H1 (cell line): ENCODE data around the gene DPEP1. TPM values are rescaled to one million over a fixed set of nuclear protein-coding genes. Genes with fewer than 3 reads are reported as not detected.

Experiments used
- CTCF ChIA-PET: fragments of 300-600 bp; sonication (Branson Sonifier 250); formaldehyde crosslinking; loops from one replicate; lab custom pipeline; 2021; ENCODE audit not compliant: partially characterized antibody; lab: Charles Lee
- POLR2A ChIA-PET: fragments of 300-600 bp; sonication (Branson Sonifier 250); formaldehyde crosslinking; loops from one replicate; lab custom pipeline; 2021; ENCODE audit warnings: inconsistent platforms; ENCODE audit not compliant: partially characterized antibody; lab: Charles Lee
- DNase-seq, 2 experiments: peaks; one replicate each; pipeline versions ENCODE4 v3.0.0 to v3.0.0-alpha.2; 2010 to 2022; ENCODE audit warnings: low spot score in 2 of 2, low read depth in 1 of 2, mixed read lengths in 1 of 2
- FAIRE-seq: peaks from 2 replicates; lab custom pipeline; 2011; peaks lifted over from hg19 to GRCh38; lab: Jason Lieb, UNC
- H2AFZ ChIP-seq: 2 replicates; pipeline ENCODE4 v1.8.1; 2012; ENCODE audit warnings: low read length, inconsistent platforms
- H2AK5ac ChIP-seq: 2 replicates; pipeline ENCODE4 v1.6.1; 2013; ENCODE audit warnings: low read depth, low read length
- H2BK120ac ChIP-seq: replicated peaks from 2 replicates; pipeline ENCODE3; 2013; ENCODE audit warnings: low read depth, low read length, inconsistent platforms
- H2BK12ac ChIP-seq: 2 replicates; pipeline ENCODE4 v1.6.1; 2013; ENCODE audit warnings: low read depth, low read length
- H2BK15ac ChIP-seq: 2 replicates; pipeline ENCODE4 v1.6.1; 2013; ENCODE audit warnings: low read length
- H2BK20ac ChIP-seq: 2 replicates; pipeline ENCODE4 v1.6.1; 2013; ENCODE audit warnings: low read length
- H2BK5ac ChIP-seq: 2 replicates; pipeline ENCODE4 v1.6.1; 2013; ENCODE audit warnings: low read depth, low read length
- H3K14ac ChIP-seq: 2 replicates; pipeline ENCODE4 v1.6.1; 2013; ENCODE audit warnings: inconsistent platforms; ENCODE audit not compliant: insufficient read length
- H3K18ac ChIP-seq: 2 replicates; pipeline ENCODE4 v1.6.1; 2013; ENCODE audit warnings: low read length; ENCODE audit errors: extremely low read depth
- H3K23ac ChIP-seq: 2 replicates; pipeline ENCODE4 v1.6.1; 2013; ENCODE audit warnings: inconsistent platforms; ENCODE audit not compliant: insufficient read length
- H3K23me2 ChIP-seq: 2 replicates; pipeline ENCODE4 v1.6.1; 2013; ENCODE audit warnings: low read depth, low read length
- H3K27ac ChIP-seq: 2 replicates; pipeline ENCODE4 v1.6.1; 2011; ENCODE audit warnings: low read depth, low read length, inconsistent platforms
- H3K27me3 ChIP-seq, 4 experiments: replicated peaks in 1 of 4; 1 replicate in 1 of 4; 2 replicates in 3 of 4; pipeline versions ENCODE4 v1.6.1 to v1.8.1; 2011 to 2013; ENCODE audit warnings: low read length in 3 of 4, mild to moderate bottlenecking in 3 of 4, inconsistent platforms in 2 of 4, mixed read lengths in 2 of 4, moderate library complexity in 1 of 4; ENCODE audit not compliant: control insufficient read depth in 3 of 4, insufficient read depth in 3 of 4; ENCODE audit errors: extremely low read depth in 1 of 4
- H3K36me3 ChIP-seq, 4 experiments: 2 replicates each; pipeline versions ENCODE4 v1.6.1 to v1.8.1; 2011 to 2013; ENCODE audit warnings: mild to moderate bottlenecking in 4 of 4, low read length in 3 of 4, moderate library complexity in 2 of 4, control low read depth in 1 of 4, inconsistent platforms in 1 of 4; ENCODE audit not compliant: insufficient read depth in 4 of 4, control insufficient read depth in 2 of 4
- H3K4ac ChIP-seq: replicated peaks from 2 replicates; pipeline ENCODE3; 2013; ENCODE audit warnings: low read length, low read depth, mixed read lengths, inconsistent platforms; ENCODE audit not compliant: insufficient read length
- H3K4me1 ChIP-seq, 4 experiments: replicated peaks in 1 of 4; 1 replicate in 1 of 4; 2 replicates in 3 of 4; pipeline versions ENCODE4 v1.6.1 to v1.8.1; 2011 to 2013; ENCODE audit warnings: low read length in 3 of 4, inconsistent platforms in 2 of 4, mixed read lengths in 1 of 4; ENCODE audit not compliant: insufficient read depth in 4 of 4, control insufficient read depth in 3 of 4
- H3K4me2 ChIP-seq, 2 experiments: 2 replicates each; pipeline versions ENCODE4 v1.6.1 to v1.8.1; 2011 to 2013; ENCODE audit warnings: low read depth in 2 of 2, low read length in 2 of 2, control low read depth in 1 of 2, inconsistent platforms in 1 of 2, mild to moderate bottlenecking in 1 of 2; ENCODE audit not compliant: insufficient read depth in 1 of 2
- H3K4me3 ChIP-seq, 4 experiments: fragments of 200-600, 300-600 bp in 1 of 4; sonication (generic), shearing (Covaris generic), sonication (Bioruptor Twin) in 1 of 4; 2 replicates each; pipeline versions ENCODE4 v1.5.1 to v1.8.1; 2011 to 2016; ENCODE audit warnings: low read length in 4 of 4, low read depth in 3 of 4, control low read depth in 2 of 4, inconsistent platforms in 2 of 4, mild to moderate bottlenecking in 2 of 4, mixed read lengths in 1 of 4, moderate library complexity in 1 of 4; ENCODE audit not compliant: insufficient read depth in 2 of 4; ENCODE audit errors: extremely low read depth in 1 of 4
- H3K56ac ChIP-seq: replicated peaks from 2 replicates; pipeline ENCODE3; 2013; ENCODE audit warnings: low read depth, mild to moderate bottlenecking, mixed read lengths, low read length, inconsistent platforms; ENCODE audit not compliant: insufficient read length
- H3K79me1 ChIP-seq: 2 replicates; pipeline ENCODE4 v1.6.1; 2013; ENCODE audit warnings: low read depth, low read length, control low read depth
- H3K79me2 ChIP-seq, 2 experiments: 2 replicates each; pipeline versions ENCODE4 v1.6.1 to v1.8.1; 2012 to 2013; ENCODE audit warnings: low read length in 2 of 2, mild to moderate bottlenecking in 2 of 2, inconsistent platforms in 1 of 2; ENCODE audit not compliant: insufficient read depth in 2 of 2, control insufficient read depth in 1 of 2
- H3K9ac ChIP-seq, 4 experiments: replicated peaks in 1 of 4; 1 replicate in 1 of 4; 2 replicates in 3 of 4; pipeline versions ENCODE4 v1.6.1 to v1.8.1; 2011 to 2013; ENCODE audit warnings: low read depth in 3 of 4, low read length in 3 of 4, control low read depth in 2 of 4, mild to moderate bottlenecking in 2 of 4, moderate library complexity in 2 of 4, inconsistent platforms in 1 of 4; ENCODE audit errors: extremely low read depth in 1 of 4
- H3K9me3 ChIP-seq, 2 experiments: 2 replicates each; pipeline versions ENCODE4 v1.6.1 to v1.8.1; 2012 to 2013; ENCODE audit warnings: mild to moderate bottlenecking in 2 of 2, moderate library complexity in 2 of 2, control low read depth in 1 of 2, inconsistent platforms in 1 of 2, low read depth in 1 of 2, low read length in 1 of 2, mixed read lengths in 1 of 2; ENCODE audit not compliant: insufficient read depth in 2 of 2
- H4K20me1 ChIP-seq, 2 experiments: replicated peaks in 1 of 2; 2 replicates each; pipeline versions ENCODE3 to v1.8.1; 2011 to 2013; ENCODE audit warnings: inconsistent platforms in 2 of 2, low read length in 2 of 2, mild to moderate bottlenecking in 1 of 2; ENCODE audit not compliant: insufficient read depth in 2 of 2, control insufficient read depth in 1 of 2
- H4K5ac ChIP-seq: 2 replicates; pipeline ENCODE4 v1.6.1; 2013; ENCODE audit warnings: low read length, low read depth, mixed read lengths, inconsistent platforms; ENCODE audit not compliant: insufficient read length
- H4K8ac ChIP-seq: 2 replicates; pipeline ENCODE4 v1.8.0; 2013; ENCODE audit warnings: mild to moderate bottlenecking, moderate library complexity, low read length, inconsistent platforms; ENCODE audit not compliant: insufficient read depth; ENCODE audit errors: extremely low read depth
- H4K91ac ChIP-seq: replicated peaks from 2 replicates; pipeline ENCODE3; 2013; ENCODE audit warnings: low read length, mixed read lengths, inconsistent platforms; ENCODE audit not compliant: insufficient read length
- CBX5 ChIP-seq: fragments of 300-800, 300-1000 bp; sonication (generic); IDR thresholded peaks from 2 replicates; pipeline ENCODE4 v1.7.1; 2016; ENCODE audit warnings: antibody characterized with exemption, low read length, low read depth
- CTCF ChIP-seq, 3 experiments: IDR thresholded peaks; 1 replicate in 2 of 3; 2 replicates in 1 of 3; pipeline versions ENCODE4 v1.5.1 to v1.6.1; 2011; ENCODE audit warnings: low read length in 3 of 3, mild to moderate bottlenecking in 3 of 3, inconsistent platforms in 2 of 3, low read depth in 1 of 3, moderate library complexity in 1 of 3; ENCODE audit not compliant: insufficient read depth in 1 of 3; ENCODE audit errors: control extremely low read depth in 1 of 3
- GTF2F1 ChIP-seq: IDR thresholded peaks from 2 replicates; pipeline ENCODE4 v1.6.1; 2012; ENCODE audit warnings: low read depth, low read length, improper control_type of control experiment, borderline replicate concordance
- MAFK ChIP-seq: IDR thresholded peaks from 2 replicates; pipeline ENCODE4 v1.6.1; 2012; ENCODE audit warnings: low read depth, mild to moderate bottlenecking, improper control_type of control experiment, low read length
- RNF2 ChIP-seq: fragments of 200-900, 300-1000 bp; sonication (generic); IDR thresholded peaks from 2 replicates; pipeline ENCODE4 v1.7.1; 2016; ENCODE audit warnings: borderline replicate concordance, low read depth, mild to moderate bottlenecking, antibody characterized with exemption, low read length; ENCODE audit not compliant: poor library complexity, severe bottlenecking; ENCODE audit errors: missing control alignments
- SUZ12 ChIP-seq: fragments of 200-600 bp; sonication (generic); IDR thresholded peaks from 2 replicates; pipeline ENCODE4 v1.6.1; 2012; ENCODE audit warnings: mild to moderate bottlenecking, inconsistent platforms, low read length, moderate library complexity, mixed read lengths
- YY1 ChIP-seq: IDR thresholded peaks from 2 replicates; pipeline ENCODE4 v1.6.1; 2011; ENCODE audit warnings: low read depth, mild to moderate bottlenecking, low read length
- WGBS, 2 experiments: shearing (Covaris generic) in 1 of 2; methylation state at CpG; one replicate each; pipeline versions ENCODE4 v1.1.6 to v1.1.7; 2013 to 2015; ENCODE audit warnings: low lambda C conversion rate in 2 of 2, mixed read lengths in 2 of 2, inconsistent platforms in 1 of 2, low coverage in 1 of 2, missing lambda C conversion rate in 1 of 2; ENCODE audit not compliant: insufficient replicate concordance in 2 of 2, insufficient coverage in 1 of 2, insufficient read length in 1 of 2; ENCODE audit errors: extremely low coverage in 1 of 2, missing lambda C conversion rate in 1 of 2; 5-methylcytosine and 5-hydroxymethylcytosine counted together
- polyA plus RNA-seq, 7 experiments: library from polyadenylated mRNA; depleted of rRNA in 3 of 7; stranded (reverse) in 5 of 7; unstranded in 2 of 7; fragments of >200 nt in 5 of 7; fragments of 200-250 nt in 2 of 7; gene quantifications; 1 replicate in 5 of 7; 2 replicates in 1 of 7; 4 replicates in 1 of 7; pipeline versions ENCODE4 v1.2.1 to v1.2.3, GENCODE V29; 2011 to 2013; ENCODE audit warnings: missing spikeins in 2 of 7, mixed read lengths in 2 of 7
- total RNA-seq: library from RNA; stranded (reverse); fragmentation: NEBNext Ultra II Directional; extraction: Animal tissue kit (Norgen Biotek cat#: 25700); gene quantifications from 2 replicates; pipeline ENCODE4 v1.2.1, GENCODE V29; 2021

The DPEP1 gene
- total and polyA plus RNA-seq, 2 of the 8 experiments (the other 6 are each of a cell fraction or from before 2014, with no cell fraction given), result 2.8 to 3.1 TPM

GRCh38 chr16:89576153-89577054 lies 37.0 kb upstream of the DPEP1 start:
- Histone ChIP-seq H2BK120ac (no peak overlapping the region), H4K91ac (peak overlapping the region; percentile 95), H3K79me1 (no peaks in the 10 kb centered on the region), H3K79me2 (no peaks in the 10 kb centered on the region), H3K9ac (peak overlapping the region in 2 of 4 experiments; percentile 8 to 18; a peak in 2 of 7 replicates), H3K4me3 (peak overlapping the region; percentile 50 to 86 (median 62)), H3K4ac (no peak overlapping the region), H2AK5ac (no peak overlapping the region), H3K4me2 (peak overlapping the region; percentile 62 to 82), H3K14ac (no peak overlapping the region), H2BK5ac (no peak overlapping the region), H3K23me2 (peaks cover 6% of the 10 kb centered on the region; the same call in 1 of the 2 replicates), H2AFZ (no peak overlapping the region; the same call in 1 of the 2 replicates), H2BK12ac (0 out of 2 replicates have a peak overlapping the region, but pooled peaks have one; percentile 17), H4K5ac (no peak overlapping the region), H3K23ac (no peak overlapping the region), H3K18ac (peak overlapping the region; percentile 87; the same call in 1 of the 2 replicates), H2BK15ac (no peak overlapping the region), H4K8ac (peak overlapping the region; percentile 94), H2BK20ac (no peak overlapping the region), H3K56ac (peak overlapping the region; percentile 77), H3K27me3 (peaks cover 4 to 34% (median 22%) of the 10 kb centered on the region in 4 experiments; a peak in 6 of 7 replicates), H3K36me3 (peaks cover 0 to 10% (median 2%) of the 10 kb centered on the region in 4 experiments; a peak in 5 of 8 replicates), H3K4me1 (peaks cover 0 to 10% (median 6%) of the 10 kb centered on the region in 4 experiments; a peak in 5 of 7 replicates), H4K20me1 (peaks cover 0 to 10% of the 10 kb centered on the region in 2 experiments), H3K9me3 (peaks cover 0 to 4% of the 10 kb centered on the region in 2 experiments; a peak in 2 of 4 replicates), H3K27ac (no peak overlapping the region)
- FAIRE-seq (no peak), DNase-seq (peak in 1 of 2 experiments; percentile 68)
- 30% methylated on average over 51 of the region's 89 CpGs; no CpG with 5 or more reads in 1 of the 2 experiments for WGBS, 2 experiments
- CTCF ChIA-PET, result interaction anchor here (0.7 to 1.5 kb wide), 7 partner anchors 12 to 124 kb away, joined by 3 to 7 read pairs (median 3); no protein-coding TSS in a partner anchor
- POLR2A ChIA-PET, result interaction anchor here (0.6 to 3.4 kb wide), 10 partner anchors 8 to 126 kb away, joined by 3 to 22 read pairs (median 4); partner anchors contain the start of gene CDK10
- TF ChIP-seq SUZ12, result peak; percentile 55; the same call in 1 of the 2 replicates
- no peak for TF ChIP-seq CBX5
- no peak for TF ChIP-seq GTF2F1
- no peak for TF ChIP-seq CTCF (IDR thresholded peaks at IDR 0.05; ENCODE audit: control extremely low read depth in 1 of 3, insufficient read depth in 1 of 3, low read depth in 1 of 3, low read length in 3 of 3)
- no peak for TF ChIP-seq RNF2
- no peak for TF ChIP-seq MAFK
- TF ChIP-seq YY1, result no peak
